ENCODE data around the gene UGCG. TPM values are rescaled to one million over a fixed set of nuclear protein-coding genes. Genes with fewer than 3 reads are reported as not detected.

The UGCG gene
- total and polyA plus RNA-seq, 9 of the 15 experiments (the other 6 are each of a cell fraction or from before 2014, with no cell fraction given), result 20.0 to 40.3 (median 29.2) TPM

DNA sequence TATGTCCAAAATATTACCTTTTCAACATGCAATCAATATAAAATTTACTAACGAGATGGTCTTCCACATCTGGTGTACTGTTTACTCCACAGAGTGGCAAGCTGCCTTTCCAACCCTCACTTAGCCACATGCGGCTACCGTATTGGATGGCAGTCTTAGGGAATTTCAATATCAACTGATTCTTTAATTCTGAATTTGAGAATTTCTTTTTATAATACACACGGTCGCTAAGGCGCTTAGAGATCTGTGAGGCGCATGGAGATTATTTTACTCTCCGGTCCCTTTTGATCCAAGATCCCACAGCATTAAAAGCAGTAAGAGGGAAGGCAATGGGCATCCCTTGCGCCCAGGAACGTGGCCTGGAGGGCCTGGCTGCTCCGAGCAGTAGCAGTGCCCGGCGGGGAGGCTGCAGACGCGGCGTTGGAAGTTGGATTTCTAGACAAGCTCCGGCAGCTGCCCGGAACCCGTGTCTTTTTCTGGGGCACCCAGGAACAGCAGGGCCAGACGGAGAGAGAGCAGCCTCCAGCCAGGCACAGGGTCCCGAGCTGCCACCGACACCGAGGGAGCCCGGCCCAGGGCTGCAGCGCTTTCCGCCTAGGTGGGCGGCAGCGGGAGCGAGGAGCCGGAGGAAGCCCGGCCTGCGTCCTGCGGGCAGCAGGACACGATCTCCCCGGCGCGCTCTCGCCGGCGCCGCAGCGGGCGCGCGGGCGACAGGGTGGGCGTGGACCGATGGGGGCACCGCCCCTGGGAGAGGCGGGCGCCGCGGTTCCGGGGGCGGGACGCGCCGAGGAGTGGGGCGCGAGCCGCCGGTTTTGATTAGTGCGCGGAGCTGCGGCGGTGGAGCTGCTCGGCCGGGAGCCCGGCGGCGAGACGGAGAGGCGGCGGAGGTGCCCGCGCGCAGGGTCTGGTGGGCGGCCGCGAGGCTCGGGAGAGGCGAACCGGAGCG, at the start of gene UGCG (continued):
- TF ChIP-seq, protein P1, sequence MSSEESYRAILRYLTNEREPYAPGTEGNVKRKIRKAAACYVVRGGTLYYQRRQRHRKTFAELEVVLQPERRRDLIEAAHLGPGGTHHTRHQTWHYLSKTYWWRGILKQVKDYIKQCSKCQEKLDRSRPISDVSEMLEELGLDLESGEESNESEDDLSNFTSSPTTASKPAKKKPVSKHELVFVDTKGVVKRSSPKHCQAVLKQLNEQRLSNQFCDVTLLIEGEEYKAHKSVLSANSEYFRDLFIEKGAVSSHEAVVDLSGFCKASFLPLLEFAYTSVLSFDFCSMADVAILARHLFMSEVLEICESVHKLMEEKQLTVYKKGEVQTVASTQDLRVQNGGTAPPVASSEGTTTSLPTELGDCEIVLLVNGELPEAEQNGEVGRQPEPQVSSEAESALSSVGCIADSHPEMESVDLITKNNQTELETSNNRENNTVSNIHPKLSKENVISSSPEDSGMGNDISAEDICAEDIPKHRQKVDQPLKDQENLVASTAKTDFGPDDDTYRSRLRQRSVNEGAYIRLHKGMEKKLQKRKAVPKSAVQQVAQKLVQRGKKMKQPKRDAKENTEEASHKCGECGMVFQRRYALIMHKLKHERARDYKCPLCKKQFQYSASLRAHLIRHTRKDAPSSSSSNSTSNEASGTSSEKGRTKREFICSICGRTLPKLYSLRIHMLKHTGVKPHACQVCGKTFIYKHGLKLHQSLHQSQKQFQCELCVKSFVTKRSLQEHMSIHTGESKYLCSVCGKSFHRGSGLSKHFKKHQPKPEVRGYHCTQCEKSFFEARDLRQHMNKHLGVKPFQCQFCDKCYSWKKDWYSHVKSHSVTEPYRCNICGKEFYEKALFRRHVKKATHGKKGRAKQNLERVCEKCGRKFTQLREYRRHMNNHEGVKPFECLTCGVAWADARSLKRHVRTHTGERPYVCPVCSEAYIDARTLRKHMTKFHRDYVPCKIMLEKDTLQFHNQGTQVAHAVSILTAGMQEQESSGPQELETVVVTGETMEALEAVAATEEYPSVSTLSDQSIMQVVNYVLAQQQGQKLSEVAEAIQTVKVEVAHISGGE (CRISPR knock-in tag; IDR thresholded peaks at IDR 0.05), result peak in 1 of 3 experiments; percentile 74; a peak in 1 of 6 replicates
- TF ChIP-seq RBM14 (IDR thresholded peaks at IDR 0.05; ENCODE audit: borderline replicate concordance, insufficient read depth, low read depth, low read length) (no peak), HDAC2 (IDR thresholded peaks at IDR 0.05) (0 out of 2 replicates have a peak, but pooled peaks have one; percentile 34), FIP1L1 (IDR thresholded peaks at IDR 0.05; ENCODE audit: low read depth, low read length, poor library complexity, severe bottlenecking) (no peak), EHMT2 (IDR thresholded peaks at IDR 0.05) (no peak), ZNF76 (CRISPR knock-in tag; IDR thresholded peaks at IDR 0.05; ENCODE audit: borderline replicate concordance) (no peak), TRIM24 (IDR thresholded peaks at IDR 0.05) (0 out of 4 replicates have a peak, but pooled peaks of 1 of the 2 experiments have one; percentile 38), SMARCA5 (IDR thresholded peaks at IDR 0.05) (no peak), ZNF717 (CRISPR knock-in tag; IDR thresholded peaks at IDR 0.05) (no peak), RAD51 (IDR thresholded peaks at IDR 0.05; ENCODE audit: borderline replicate concordance, low read depth) (no peak), ZNF589 (CRISPR knock-in tag; IDR thresholded peaks at IDR 0.05; ENCODE audit: low read depth) (peak; percentile 88; the same call in 1 of the 2 replicates), NCOA1 (IDR thresholded peaks at IDR 0.05; ENCODE audit: low read depth) (no peak), CREM (IDR thresholded peaks at IDR 0.05; ENCODE audit: low read depth) (peak; percentile 65), CHD4 (IDR thresholded peaks at IDR 0.05; ENCODE audit: insufficient read depth, insufficient replicate concordance, low read depth, low read length, poor library complexity, severe bottlenecking) (no peak), FOXM1 (IDR thresholded peaks at IDR 0.05; ENCODE audit: low read depth) (no peak), FOXM1 (CRISPR knock-in tag; IDR thresholded peaks at IDR 0.05; ENCODE audit: low read depth) (no peak), ZKSCAN1 (IDR thresholded peaks at IDR 0.05; ENCODE audit: low read depth, low read length) (no peak), BACH1 (tag; IDR thresholded peaks at IDR 0.05) (no peak)
- TF ChIP-seq, protein P2, sequence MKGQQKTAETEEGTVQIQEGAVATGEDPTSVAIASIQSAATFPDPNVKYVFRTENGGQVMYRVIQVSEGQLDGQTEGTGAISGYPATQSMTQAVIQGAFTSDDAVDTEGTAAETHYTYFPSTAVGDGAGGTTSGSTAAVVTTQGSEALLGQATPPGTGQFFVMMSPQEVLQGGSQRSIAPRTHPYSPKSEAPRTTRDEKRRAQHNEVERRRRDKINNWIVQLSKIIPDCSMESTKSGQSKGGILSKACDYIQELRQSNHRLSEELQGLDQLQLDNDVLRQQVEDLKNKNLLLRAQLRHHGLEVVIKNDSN (CRISPR knock-in tag; IDR thresholded peaks at IDR 0.05), result no peak
- TF ChIP-seq, protein P3, sequence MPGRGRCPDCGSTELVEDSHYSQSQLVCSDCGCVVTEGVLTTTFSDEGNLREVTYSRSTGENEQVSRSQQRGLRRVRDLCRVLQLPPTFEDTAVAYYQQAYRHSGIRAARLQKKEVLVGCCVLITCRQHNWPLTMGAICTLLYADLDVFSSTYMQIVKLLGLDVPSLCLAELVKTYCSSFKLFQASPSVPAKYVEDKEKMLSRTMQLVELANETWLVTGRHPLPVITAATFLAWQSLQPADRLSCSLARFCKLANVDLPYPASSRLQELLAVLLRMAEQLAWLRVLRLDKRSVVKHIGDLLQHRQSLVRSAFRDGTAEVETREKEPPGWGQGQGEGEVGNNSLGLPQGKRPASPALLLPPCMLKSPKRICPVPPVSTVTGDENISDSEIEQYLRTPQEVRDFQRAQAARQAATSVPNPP (IDR thresholded peaks at IDR 0.05; ENCODE audit: borderline replicate concordance, insufficient read depth, insufficient read length), result no peak
- TF ChIP-seq, protein P4, sequence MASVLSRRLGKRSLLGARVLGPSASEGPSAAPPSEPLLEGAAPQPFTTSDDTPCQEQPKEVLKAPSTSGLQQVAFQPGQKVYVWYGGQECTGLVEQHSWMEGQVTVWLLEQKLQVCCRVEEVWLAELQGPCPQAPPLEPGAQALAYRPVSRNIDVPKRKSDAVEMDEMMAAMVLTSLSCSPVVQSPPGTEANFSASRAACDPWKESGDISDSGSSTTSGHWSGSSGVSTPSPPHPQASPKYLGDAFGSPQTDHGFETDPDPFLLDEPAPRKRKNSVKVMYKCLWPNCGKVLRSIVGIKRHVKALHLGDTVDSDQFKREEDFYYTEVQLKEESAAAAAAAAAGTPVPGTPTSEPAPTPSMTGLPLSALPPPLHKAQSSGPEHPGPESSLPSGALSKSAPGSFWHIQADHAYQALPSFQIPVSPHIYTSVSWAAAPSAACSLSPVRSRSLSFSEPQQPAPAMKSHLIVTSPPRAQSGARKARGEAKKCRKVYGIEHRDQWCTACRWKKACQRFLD (CRISPR knock-in tag; IDR thresholded peaks at IDR 0.05), result peak; percentile 92
